ENCODE measurements around the gene GPC3.

- TF ChIP-seq CTCF (IDR thresholded peaks at IDR 0.05) = no peak
- no peak for TF ChIP-seq POLR2A (IDR thresholded peaks at IDR 0.05)
Measured at GRCh38 chrX:133559909-133560308, 425.5 kb downstream of the GPC3 start.

Data from right lobe of liver (tissue), 4 donors.